Tibial artery (tissue), 4 donors: Measurements from ENCODE around the gene RAB7B.

Experiments used
- DNase-seq, 2 donors: peaks; one replicate each; pipeline ENCODE4 v3.0.0-alpha.2; 2019
- H3K27ac ChIP-seq, 2 donors: fragments of 200-600 bp; sonication (generic) in 1 of 2; 1 replicate in 1 of 2; 2 replicates in 1 of 2; pipeline ENCODE4 v1.5.1; 2018 to 2019; ENCODE audit warnings: mild to moderate bottlenecking in 1 of 2
- H3K27me3 ChIP-seq, 2 donors: fragments of 200-600 bp; sonication (generic) in 1 of 2; one replicate each; pipeline versions ENCODE4 v1.5.1 to v1.6.0; 2016 to 2019
- H3K36me3 ChIP-seq, 3 donors: fragments of 200-600 bp; sonication (generic) in 2 of 3; one replicate each; pipeline ENCODE4 v1.5.1; 2016 to 2019; ENCODE audit warnings: mild to moderate bottlenecking in 2 of 3
- H3K4me1 ChIP-seq, 4 donors: fragments of 200-600 bp; sonication (generic) in 2 of 4; 1 replicate in 3 of 4; 2 replicates in 1 of 4; pipeline ENCODE4 v1.5.1; 2016 to 2019
- H3K4me3 ChIP-seq, 2 donors: fragments of 200-600 bp; sonication (generic) in 1 of 2; 1 replicate in 1 of 2; 2 replicates in 1 of 2; pipeline ENCODE4 v1.5.1; 2018 to 2019; ENCODE audit warnings: mild to moderate bottlenecking in 2 of 2
- H3K9me3 ChIP-seq, 3 donors: fragments of 200-600 bp; sonication (generic) in 1 of 3; one replicate each; pipeline ENCODE4 v1.5.1; 2016 to 2019
- CTCF ChIP-seq, 2 experiments: fragments of 200-600 bp in 1 of 2; fragments of 450-650 bp in 1 of 2; IDR thresholded peaks; one replicate each; pipeline ENCODE4 v1.5.1; 2017 to 2019; ENCODE audit warnings: antibody characterized with exemption in 2 of 2, mild to moderate bottlenecking in 1 of 2, moderate library complexity in 1 of 2
- intact Hi-C: fragments of 100-400 bp; cut with DNase I; formaldehyde crosslinking; loops from one replicate; pipeline ENCODE4 v1.15.0; 2023; ENCODE audit warnings: low total_unique reads

Gene RAB7B

DNA sequence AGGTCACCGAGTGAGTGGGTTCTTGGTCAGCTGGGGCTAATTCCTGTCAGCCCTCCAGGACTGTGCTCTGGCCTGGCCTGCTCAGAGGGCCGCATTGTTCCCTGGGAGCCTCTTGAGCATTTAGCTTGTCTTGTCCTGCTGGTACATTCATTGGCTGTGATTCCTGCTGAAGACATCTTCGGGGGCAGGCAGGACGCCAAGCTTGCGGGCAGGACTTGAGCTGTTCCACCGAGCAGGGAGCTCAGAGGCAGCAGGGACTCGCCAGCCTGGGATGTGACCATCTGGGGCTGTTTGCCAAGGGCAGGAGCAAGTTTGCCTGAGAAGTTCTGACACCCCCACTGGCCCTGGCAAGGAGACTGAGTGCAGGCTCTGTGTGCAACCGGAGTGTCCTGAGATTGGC lies 52.9 kb downstream of the RAB7B start:
- DNase-seq: peak; percentile 31 to 82
- no peak for TF ChIP-seq CTCF (IDR thresholded peaks at IDR 0.05)

GRCh38 chr1:205949753-205950152 lies 53.4 kb downstream of the RAB7B start:
- DNase-seq: no peak
- no peak for TF ChIP-seq CTCF (IDR thresholded peaks at IDR 0.05)
- no peak overlapping the region for H3K27ac ChIP-seq
- peaks cover 0 to 3% (median 0%) of the 10 kb centered on the region in 4 donors for H3K4me1 ChIP-seq
- H3K27me3 ChIP-seq: no peaks in the 10 kb centered on the region
- H3K4me3 ChIP-seq: no peak overlapping the region
- no peaks in the 10 kb centered on the region for H3K36me3 ChIP-seq
- intact Hi-C loops: no loop called here
- no peaks in the 10 kb centered on the region for H3K9me3 ChIP-seq

More for the DNA sequence above, 52.9 kb downstream of the RAB7B start:
- H3K4me1 ChIP-seq: peaks cover 0 to 3% (median 0%) of the 10 kb centered on the region in 4 donors
- intact Hi-C loops: no loop called here
- H3K9me3 ChIP-seq: no peaks in the 10 kb centered on the region
- no peak overlapping the region for H3K27ac ChIP-seq
- no peaks in the 10 kb centered on the region for H3K36me3 ChIP-seq
- H3K27me3 ChIP-seq: no peaks in the 10 kb centered on the region
- H3K4me3 ChIP-seq: no peak overlapping the region

DNA sequence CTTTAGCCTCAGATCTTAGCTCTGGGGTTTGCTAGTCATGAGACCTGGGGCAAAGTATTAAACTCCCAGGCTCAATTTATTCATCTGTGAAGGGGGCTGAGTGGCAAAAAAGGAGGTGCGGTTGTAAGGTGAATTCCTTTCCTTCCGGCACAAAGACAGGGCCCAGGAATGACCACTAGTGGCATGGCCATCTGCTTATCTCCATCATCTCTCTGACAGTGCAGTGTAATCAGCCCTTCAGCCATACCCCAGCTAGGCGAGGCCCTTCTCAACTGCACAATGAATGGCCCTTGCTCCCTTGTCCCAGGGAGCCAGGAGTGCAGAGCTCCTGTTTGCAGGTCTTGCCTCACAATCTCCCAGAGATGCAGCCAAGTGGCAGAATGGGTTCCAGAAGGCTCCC lies 54.3 kb downstream of the RAB7B start:
- Histone ChIP-seq H3K4me3 (no peak overlapping the region), H3K27me3 (peaks cover 0 to 6% of the 10 kb centered on the region in 2 donors), H3K9me3 (no peaks in the 10 kb centered on the region), H3K4me1 (peaks cover 0 to 3% (median 0%) of the 10 kb centered on the region in 4 donors), H3K36me3 (no peaks in the 10 kb centered on the region), H3K27ac (no peak overlapping the region)
- intact Hi-C loops: no loop called here
- no peak for DNase-seq
- TF ChIP-seq CTCF (IDR thresholded peaks at IDR 0.05): no peak

- no peaks in the 10 kb centered on the region for H3K9me3 ChIP-seq
- intact Hi-C loops: no loop called here
- peaks cover 0 to 15% of the 10 kb centered on the region in 2 donors for H3K27me3 ChIP-seq
- peaks cover 0 to 3% (median 0%) of the 10 kb centered on the region in 4 donors for H3K4me1 ChIP-seq
- H3K27ac ChIP-seq: no peak overlapping the region
- H3K4me3 ChIP-seq: no peak overlapping the region
- H3K36me3 ChIP-seq: no peaks in the 10 kb centered on the region
- no peak for TF ChIP-seq CTCF (IDR thresholded peaks at IDR 0.05)
- no peak for DNase-seq
Measured at GRCh38 chr1:205948039-205948438, 55.2 kb downstream of the RAB7B start.

GRCh38 chr1:205947024-205947423 lies 56.2 kb downstream of the RAB7B start:
- Histone ChIP-seq H3K9me3 (no peaks in the 10 kb centered on the region), H3K27ac (no peak overlapping the region), H3K4me3 (no peak overlapping the region), H3K4me1 (peaks cover 0 to 3% (median 0%) of the 10 kb centered on the region in 4 donors), H3K27me3 (peaks cover 0 to 19% of the 10 kb centered on the region in 2 donors), H3K36me3 (no peaks in the 10 kb centered on the region)
- no peak for TF ChIP-seq CTCF (IDR thresholded peaks at IDR 0.05)
- no peak for DNase-seq
- intact Hi-C loops: no loop called here

DNA sequence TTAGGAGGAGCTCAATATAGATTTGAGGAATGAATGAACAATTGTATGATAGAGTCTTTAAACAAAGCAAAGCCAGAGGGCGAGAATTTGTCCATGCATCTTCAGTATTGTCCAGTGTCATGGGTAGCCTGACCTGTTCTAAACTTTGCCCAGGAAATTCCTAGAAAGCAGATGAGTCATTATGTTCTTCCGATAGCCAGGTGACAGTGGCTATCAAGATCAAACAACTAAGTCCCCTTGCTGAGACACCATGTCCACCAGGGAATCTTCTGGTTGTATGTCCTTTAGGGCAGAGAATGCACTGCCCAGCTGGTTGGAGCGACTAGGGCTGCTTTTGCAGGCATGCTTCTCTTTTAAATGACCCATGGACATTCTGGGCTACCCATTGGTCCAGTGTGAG lies 58.1 kb downstream of the RAB7B start:
- DNase-seq: no peak
- no peaks in the 10 kb centered on the region for H3K9me3 ChIP-seq
- no peaks in the 10 kb centered on the region for H3K4me1 ChIP-seq
- no peak overlapping the region for H3K4me3 ChIP-seq
- H3K27me3 ChIP-seq: peaks cover 0 to 19% of the 10 kb centered on the region in 2 donors
- H3K36me3 ChIP-seq: no peaks in the 10 kb centered on the region
- no peak for TF ChIP-seq CTCF (IDR thresholded peaks at IDR 0.05)
- intact Hi-C loops: no loop called here
- no peak overlapping the region for H3K27ac ChIP-seq
